Endothelial cell of umbilical vein (primary cell): ENCODE measurements around the gene KRTAP10-8. TPM values are rescaled to one million over a fixed set of nuclear protein-coding genes. Genes with fewer than 3 reads are reported as not detected.

Experiments
- BruUV-seq: library from RNA; stranded (reverse); fragments of 400-500 nt; replicated peaks from 2 replicates; lab custom pipeline; 2021; lab: Mats Ljungman, UMichigan
- CTCF ChIA-PET: fragments of 300-600, 350-600 bp; sonication (Branson Sonifier 250); formaldehyde crosslinking; loops from one replicate; lab custom pipeline; 2021; ENCODE audit warnings: antibody characterized with exemption, inconsistent platforms; lab: Charles Lee
- POLR2A ChIA-PET: fragments of 300-600, 350-600 bp; sonication (Branson Sonifier 250); formaldehyde crosslinking; loops from one replicate; lab custom pipeline; 2021; ENCODE audit warnings: antibody characterized with exemption, inconsistent platforms; lab: Charles Lee
- DNase-seq: peaks from one replicate; pipeline ENCODE4 v3.0.0-alpha.2; 2011; ENCODE audit warnings: low read depth, low spot score
- FAIRE-seq: peaks from 2 replicates; lab custom pipeline; 2011; peaks lifted over from hg19 to GRCh38; lab: Jason Lieb, UNC
- H2AFZ ChIP-seq: 2 replicates; pipeline ENCODE4 v1.6.0; 2012; ENCODE audit warnings: low read depth, low read length, control low read depth, inconsistent platforms
- H3K27ac ChIP-seq: 2 replicates; pipeline ENCODE4 v1.5.1; 2011; ENCODE audit warnings: low read depth, mild to moderate bottlenecking, control low read depth, low read length, moderate library complexity; ENCODE audit not compliant: insufficient read depth
- H3K27me3 ChIP-seq, 2 experiments: 2 replicates each; pipeline versions ENCODE4 v1.6.0 to v1.6.1; 2011; ENCODE audit warnings: low read length in 2 of 2, mixed read lengths in 1 of 2; ENCODE audit not compliant: control insufficient read depth in 2 of 2, insufficient read depth in 2 of 2
- H3K36me3 ChIP-seq, 2 experiments: 2 replicates in 1 of 2; 3 replicates in 1 of 2; pipeline ENCODE4 v1.5.1; 2011; ENCODE audit warnings: low read length in 2 of 2, mild to moderate bottlenecking in 1 of 2, moderate library complexity in 1 of 2; ENCODE audit not compliant: control insufficient read depth in 2 of 2, insufficient read depth in 2 of 2; ENCODE audit errors: extremely low read depth in 1 of 2
- H3K4me1 ChIP-seq: 3 replicates; pipeline ENCODE4 v1.5.1; 2011; ENCODE audit warnings: mild to moderate bottlenecking, low read length; ENCODE audit not compliant: control insufficient read depth, insufficient read depth; ENCODE audit errors: extremely low read depth
- H3K4me2 ChIP-seq: 2 replicates; pipeline ENCODE4 v1.6.1; 2011; ENCODE audit warnings: low read length, control low read depth, mixed read lengths; ENCODE audit not compliant: insufficient read depth
- H3K4me3 ChIP-seq, 3 experiments: fragments of 200-600 bp in 1 of 3; sonication (generic), shearing (Covaris generic) in 1 of 3; replicated peaks in 1 of 3; 2 replicates each; pipeline ENCODE4 v1.5.1; 2011 to 2016; ENCODE audit warnings: control low read depth in 3 of 3, low read length in 3 of 3, mild to moderate bottlenecking in 2 of 3, inconsistent platforms in 1 of 3, low read depth in 1 of 3, moderate library complexity in 1 of 3; ENCODE audit not compliant: insufficient read depth in 1 of 3
- H3K79me2 ChIP-seq: 2 replicates; pipeline ENCODE4 v1.6.0; 2012; ENCODE audit warnings: low read length, inconsistent platforms; ENCODE audit not compliant: control insufficient read depth, insufficient read depth
- H3K9ac ChIP-seq: replicated peaks from 2 replicates; pipeline ENCODE3; 2011; ENCODE audit warnings: low read length, control low read depth; ENCODE audit not compliant: insufficient read depth; ENCODE audit errors: extremely low read depth
- H3K9me1 ChIP-seq: replicated peaks from 3 replicates; pipeline ENCODE4 v1.6.0; 2011; ENCODE audit warnings: mild to moderate bottlenecking, low read length; ENCODE audit not compliant: control insufficient read depth, insufficient read depth; ENCODE audit errors: extremely low read depth
- H3K9me3 ChIP-seq: replicated peaks from 2 replicates; pipeline ENCODE4 v1.5.1; 2012; ENCODE audit warnings: low read length, inconsistent platforms; ENCODE audit not compliant: control insufficient read depth, insufficient read depth
- H4K20me1 ChIP-seq: replicated peaks from 2 replicates; pipeline ENCODE3; 2011; ENCODE audit warnings: mild to moderate bottlenecking, low read length; ENCODE audit not compliant: control insufficient read depth, insufficient read depth; ENCODE audit errors: extremely low read depth
- CTCF ChIP-seq, 2 donors: IDR thresholded peaks; 1 replicate in 1 of 2; 2 replicates in 1 of 2; pipeline ENCODE4 v1.5.1; 2011; ENCODE audit warnings: low read length in 2 of 2, mild to moderate bottlenecking in 2 of 2, moderate library complexity in 2 of 2, control low read depth in 1 of 2, inconsistent platforms in 1 of 2, low read depth in 1 of 2; ENCODE audit not compliant: insufficient read depth in 1 of 2; ENCODE audit errors: extremely low read depth in 1 of 2
- MAX ChIP-seq: IDR thresholded peaks from 2 replicates; pipeline ENCODE4 v1.6.1; 2011; ENCODE audit not compliant: insufficient read depth, insufficient read length
- MYC ChIP-seq: IDR thresholded peaks from one replicate; pipeline ENCODE4 v1.6.1; 2011; ENCODE audit warnings: mild to moderate bottlenecking, low read depth, low read length
- dilution Hi-C: fragments of 300-500 bp; cut with MboI; formaldehyde crosslinking; loops from one replicate; pipeline ENCODE4 v1.15.0; 2019; ENCODE audit warnings: low sequenced_read_pairs; ENCODE audit not compliant: extremely low pct_ligation_motif_present
- intact Hi-C: fragments of 100-400 bp; cut with micrococcal nuclease; formaldehyde crosslinking; loops from one replicate; pipeline ENCODE4 v1.10.0; 2022
- polyA plus RNA-seq, 4 experiments: library from polyadenylated mRNA; depleted of rRNA in 3 of 4; stranded (reverse) in 3 of 4; unstranded in 1 of 4; fragments of >200 nt; gene quantifications; 2 replicates each; pipeline versions ENCODE4 v1.2.1 to v1.2.3, GENCODE V29; 2011 to 2012; ENCODE audit warnings: missing spikeins in 1 of 4
- total RNA-seq: library from RNA; stranded (reverse); gene quantifications from 2 replicates; pipeline ENCODE4 v1.2.3, GENCODE V29; 2021

The KRTAP10-8 gene
- total and polyA plus RNA-seq, 2 donors (not counting 3 experiments of a cell fraction or from before 2014, with no cell fraction given), result not detected

DNA sequence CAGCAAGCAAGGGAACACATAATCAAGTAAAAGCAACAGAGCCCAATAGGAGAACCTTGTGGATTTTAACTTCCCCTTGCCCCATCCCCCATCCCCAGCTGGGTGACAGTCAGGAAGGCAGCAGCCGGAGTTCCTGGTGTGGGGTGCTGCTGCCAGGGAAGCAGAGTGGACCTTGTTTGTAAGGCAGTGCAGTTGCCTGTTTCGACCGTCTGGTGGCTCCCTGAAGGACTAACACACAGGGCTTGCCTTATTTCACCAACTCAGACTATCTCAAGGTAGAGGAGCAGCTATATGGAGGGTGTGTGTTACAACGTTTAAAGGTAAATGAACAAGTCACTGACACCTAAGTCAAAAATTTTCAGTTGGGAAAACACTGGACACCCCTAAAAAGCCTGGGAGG, 6.6 kb downstream of the KRTAP10-8 start:
- intact Hi-C loops, result no loop called here
- DNase-seq (peak; percentile 7), FAIRE-seq (peak; percentile 61)

DNA sequence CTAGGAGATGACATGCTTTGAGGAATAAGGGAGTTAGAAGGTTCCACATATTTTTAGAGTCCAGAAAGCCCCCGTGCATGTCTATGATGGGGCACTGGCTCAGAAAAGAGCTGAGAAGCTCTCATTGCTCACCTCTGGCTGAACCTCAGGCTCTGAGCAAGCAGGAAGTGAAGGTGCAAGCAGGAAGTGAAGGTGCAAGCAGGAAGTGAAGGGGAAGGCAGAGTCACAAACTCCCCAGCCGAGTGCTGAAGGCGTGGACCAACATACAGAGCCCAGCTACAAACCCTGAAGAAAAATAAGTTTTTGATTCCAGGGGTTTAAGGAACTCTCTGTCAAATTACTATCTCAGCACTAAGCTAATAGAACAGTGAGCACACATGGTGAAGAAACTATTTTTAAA, 7.0 kb downstream of the KRTAP10-8 start:
- dilution Hi-C loops, result no loop called here
- FAIRE-seq (no peak), DNase-seq (no peak)
- H3K9me1 ChIP-seq, result no peaks in the 10 kb centered on the region
- no TSS peak for BruUV-seq
- H3K4me2 ChIP-seq, result no peak overlapping the region
- ChIA-PET POLR2A (no interaction called here), CTCF (interaction anchor here (0.8 to 4.2 kb wide), 5 partner anchors 10 to 181 kb away, joined by 3 to 28 read pairs (median 5); no protein-coding TSS in a partner anchor)
- H3K27me3 ChIP-seq, result no peaks in the 10 kb centered on the region
- no peak overlapping the region for H2AFZ ChIP-seq
- TF ChIP-seq MAX, result no peak
- H3K9me3 ChIP-seq, result no peaks in the 10 kb centered on the region
- H3K36me3 ChIP-seq, result no peaks in the 10 kb centered on the region
- H3K79me2 ChIP-seq, result no peaks in the 10 kb centered on the region
- intact Hi-C loops, result no loop called here
- H4K20me1 ChIP-seq, result no peaks in the 10 kb centered on the region
- H3K4me1 ChIP-seq, result no peaks in the 10 kb centered on the region
- no peak overlapping the region for H3K9ac ChIP-seq
- H3K4me3 ChIP-seq, result no peak overlapping the region
- no peak overlapping the region for H3K27ac ChIP-seq

More for the DNA sequence above, 6.6 kb downstream of the KRTAP10-8 start:
- Histone ChIP-seq H3K27me3 (no peaks in the 10 kb centered on the region), H3K27ac (no peak overlapping the region), H3K9me3 (no peaks in the 10 kb centered on the region), H3K9ac (no peak overlapping the region), H3K4me3 (no peak overlapping the region), H3K36me3 (no peaks in the 10 kb centered on the region), H3K4me1 (no peaks in the 10 kb centered on the region), H3K4me2 (no peak overlapping the region), H3K79me2 (no peaks in the 10 kb centered on the region), H3K9me1 (no peaks in the 10 kb centered on the region), H2AFZ (no peak overlapping the region), H4K20me1 (no peaks in the 10 kb centered on the region)
- CTCF ChIA-PET, result interaction anchor here (0.7 to 4.2 kb wide), 6 partner anchors 9 to 181 kb away, joined by 3 to 28 read pairs (median 4); no protein-coding TSS in a partner anchor
- dilution Hi-C loops, result no loop called here
- no TSS peak for BruUV-seq
- TF ChIP-seq CTCF (IDR thresholded peaks at IDR 0.05; ENCODE audit: extremely low read depth in 1 of 2, insufficient read depth in 1 of 2, low read depth in 1 of 2, low read length in 2 of 2) (peak in 1 of 2 donors; percentile 27), MYC (no peak)
- POLR2A ChIA-PET, result no interaction called here
